ENCODE data around the gene GULP1. TPM values are rescaled to one million over a fixed set of nuclear protein-coding genes. Genes with fewer than 3 reads are reported as not detected.

GULP1 gene
- total and polyA plus RNA-seq, 7 donors: 3.5 to 56.1 (median 50.9) TPM

- Histone ChIP-seq H3K27ac (no peak overlapping the region), H3K4me3 (no peak overlapping the region), H3K36me3 (peaks cover 0 to 4% (median 0%) of the 10 kb centered on the region in 4 donors), H3K27me3 (no peaks in the 10 kb centered on the region), H3K9me3 (no peaks in the 10 kb centered on the region), H3K4me1 (peaks cover 0 to 11% (median 5%) of the 10 kb centered on the region in 4 donors)
- 94 to 95% methylated on average over 4 of the region's 4 CpGs for WGBS, 2 donors
- no peak for DNase-seq
- intact Hi-C loops (cut with DNase I): loop anchor here (10.0 kb wide), 1 partner anchor 215 kb away; no protein-coding TSS in a partner anchor
- TF ChIP-seq POLR2AphosphoS5 (IDR thresholded peaks at IDR 0.05) (no peak), EP300 (IDR thresholded peaks at IDR 0.05) (no peak), CTCF (IDR thresholded peaks at IDR 0.05) (no peak), POLR2A (IDR thresholded peaks at IDR 0.05) (no peak)
Observed at GRCh38 chr2:188569431-188570165, 277.9 kb downstream of the GULP1 start.

- WGBS, 2 donors: 90 to 96% methylated on average over 1 of the region's 1 CpG
- H3K27ac ChIP-seq: no peak overlapping the region
Observed at GRCh38 chr2:188570370-188570769, 278.7 kb downstream of the GULP1 start.

GRCh38 chr2:188571543-188572303 is 280.0 kb downstream of the GULP1 start:
- no peak for DNase-seq
- no peaks in the 10 kb centered on the region for H3K9me3 ChIP-seq
- no peak overlapping the region for H3K27ac ChIP-seq
- H3K27me3 ChIP-seq: no peaks in the 10 kb centered on the region
- H3K4me3 ChIP-seq: no peak overlapping the region
- WGBS, 2 donors: 83 to 85% methylated on average over 3 of the region's 3 CpGs
- peaks cover 0 to 14% (median 12%) of the 10 kb centered on the region in 4 donors for H3K4me1 ChIP-seq
- intact Hi-C loops (cut with DNase I): loop anchor here (10.0 kb wide), 1 partner anchor 213 kb away; no protein-coding TSS in a partner anchor
- peaks cover 0 to 4% (median 0%) of the 10 kb centered on the region in 4 donors for H3K36me3 ChIP-seq
- TF ChIP-seq CTCF (IDR thresholded peaks at IDR 0.05) (no peak), POLR2A (IDR thresholded peaks at IDR 0.05) (no peak), EP300 (IDR thresholded peaks at IDR 0.05) (no peak), POLR2AphosphoS5 (IDR thresholded peaks at IDR 0.05) (no peak)

More at GRCh38 chr2:188570370-188570769, 278.7 kb downstream of the GULP1 start:
- no peak overlapping the region for H3K4me3 ChIP-seq
- peaks cover 0 to 4% (median 0%) of the 10 kb centered on the region in 4 donors for H3K36me3 ChIP-seq
- H3K9me3 ChIP-seq: no peaks in the 10 kb centered on the region
- TF ChIP-seq EP300 (IDR thresholded peaks at IDR 0.05) (no peak), POLR2AphosphoS5 (IDR thresholded peaks at IDR 0.05) (no peak), CTCF (IDR thresholded peaks at IDR 0.05) (no peak), POLR2A (IDR thresholded peaks at IDR 0.05) (no peak)
- intact Hi-C loops (cut with DNase I): loop anchor here (10.0 kb wide), 1 partner anchor 214 kb away; no protein-coding TSS in a partner anchor
- DNase-seq: no peak
- no peaks in the 10 kb centered on the region for H3K27me3 ChIP-seq
- H3K4me1 ChIP-seq: peaks cover 0 to 11% (median 5%) of the 10 kb centered on the region in 4 donors

- Histone ChIP-seq H3K4me3 (no peak overlapping the region), H3K27me3 (no peaks in the 10 kb centered on the region), H3K36me3 (peaks cover 0 to 4% (median 0%) of the 10 kb centered on the region in 4 donors), H3K9me3 (no peaks in the 10 kb centered on the region), H3K4me1 (peaks cover 0 to 22% (median 20%) of the 10 kb centered on the region in 4 donors), H3K27ac (no peak overlapping the region)
- intact Hi-C loops (cut with DNase I): loop anchor here (10.0 kb wide), 1 partner anchor 212 kb away; no protein-coding TSS in a partner anchor
- TF ChIP-seq EP300 (IDR thresholded peaks at IDR 0.05) (no peak), CTCF (IDR thresholded peaks at IDR 0.05) (no peak), POLR2AphosphoS5 (IDR thresholded peaks at IDR 0.05) (no peak), POLR2A (IDR thresholded peaks at IDR 0.05) (no peak)
- WGBS, 2 donors: 84 to 93% methylated on average over 1 of the region's 1 CpG
- DNase-seq: no peak
Observed at GRCh38 chr2:188572592-188572991, 280.9 kb downstream of the GULP1 start.
